A673 (cell line): ENCODE results near the gene PDCD7. TPM values are rescaled to one million over a fixed set of nuclear protein-coding genes. Genes with fewer than 3 reads are reported as not detected.
"Not testable (repeated sequence)": the region's sequence is repeated elsewhere in the genome, so short reads cannot be mapped to it uniquely, and the experiment has no call there.

Experiments
- BruUV-seq: library from RNA; stranded (reverse); fragments of 400-500 nt; replicated peaks from 2 replicates; lab custom pipeline; 2021; lab: Mats Ljungman, UMichigan
- CTCF ChIA-PET: fragments of 300-600 bp; sonication (Branson Sonifier 250); formaldehyde crosslinking; loops from one replicate; lab custom pipeline; 2022; ENCODE audit warnings: antibody characterized with exemption; lab: Charles Lee
- POLR2A ChIA-PET: fragments of 300-600 bp; sonication (Branson Sonifier 250); formaldehyde crosslinking; loops from one replicate; lab custom pipeline; 2022; ENCODE audit warnings: antibody characterized with exemption; ENCODE audit not compliant: low non-redundant PET; lab: Charles Lee
- DNase-seq: peaks from one replicate; pipeline ENCODE4 v3.0.0-alpha.2; 2015; ENCODE audit warnings: low spot score
- H3K27ac ChIP-seq: fragments of 200-600 bp; sonication (generic); 2 replicates; pipeline ENCODE4 v1.5.1; 2016; ENCODE audit warnings: mixed run types, low read depth, mild to moderate bottlenecking, mixed read lengths, antibody characterized with exemption, low read length; ENCODE audit not compliant: poor library complexity, severe bottlenecking
- H3K27me3 ChIP-seq: fragments of 200-600 bp; sonication (generic); replicated peaks from 2 replicates; pipeline ENCODE4 v1.6.1; 2017; ENCODE audit warnings: mixed run types, low read depth, mild to moderate bottlenecking, mixed read lengths, antibody characterized with exemption, low read length; ENCODE audit not compliant: insufficient read depth, poor library complexity
- H3K36me3 ChIP-seq: fragments of 200-600 bp; sonication (generic); 2 replicates; pipeline ENCODE4 v1.6.1; 2016; ENCODE audit warnings: mixed run types, mild to moderate bottlenecking, mixed read lengths, antibody characterized with exemption, low read length; ENCODE audit not compliant: insufficient read depth, poor library complexity, severe bottlenecking
- H3K4me1 ChIP-seq: fragments of 200-600 bp; sonication (generic); 2 replicates; pipeline ENCODE4 v1.6.1; 2017; ENCODE audit warnings: mixed run types, mild to moderate bottlenecking, mixed read lengths, antibody characterized with exemption, low read length; ENCODE audit not compliant: insufficient read depth, poor library complexity, severe bottlenecking
- H3K4me3 ChIP-seq: fragments of 200-600 bp; sonication (generic); 2 replicates; pipeline ENCODE4 v1.5.1; 2016; ENCODE audit warnings: low read depth, mixed run types, mild to moderate bottlenecking, mixed read lengths, low read length; ENCODE audit not compliant: poor library complexity, severe bottlenecking
- H3K9me3 ChIP-seq: fragments of 200-600 bp; sonication (generic); 2 replicates; pipeline ENCODE4 v1.6.1; 2016; ENCODE audit warnings: mixed run types, low read depth, mild to moderate bottlenecking, mixed read lengths, antibody characterized with exemption, low read length; ENCODE audit not compliant: poor library complexity, severe bottlenecking
- EZH2 ChIP-seq: fragments of 200-600 bp; sonication (generic); IDR thresholded peaks from 2 replicates; pipeline ENCODE4 v1.6.1; 2017; ENCODE audit warnings: borderline replicate concordance, low read depth, mild to moderate bottlenecking, mixed read lengths, antibody characterized with exemption, low read length; ENCODE audit not compliant: poor library complexity, severe bottlenecking
- intact Hi-C: fragments of 100-400 bp; cut with micrococcal nuclease; formaldehyde crosslinking; loops from one replicate; pipeline ENCODE4 v1.10.0; 2022; ENCODE audit not compliant: unreplicated experiment
- total RNA-seq: library from RNA; stranded (reverse); gene quantifications from 2 replicates; pipeline ENCODE4 v1.2.3, GENCODE V29; 2021
- TF ChIP-seq, protein P1 (sequence below): fragments of 300-800, 200-600 bp; sonication (generic); conservative IDR thresholded peaks from 2 replicates; pipeline ENCODE4 v1.5.1; 2017; ENCODE audit warnings: low read depth, mild to moderate bottlenecking, antibody characterized with exemption, low read length, moderate library complexity, mixed read lengths

PDCD7 gene
- total RNA-seq, 1 experiment from 2014 or later: 39.1 TPM

- DNase-seq, POLR2A ChIA-PET, H3K9me3 ChIP-seq, H3K27ac ChIP-seq, H3K27me3 ChIP-seq, intact Hi-C loops, H3K4me1 ChIP-seq, H3K4me3 ChIP-seq, BruUV-seq, H3K36me3 ChIP-seq, CTCF ChIA-PET: not testable (repeated sequence)
Observed at GRCh38 chr15:65074946-65075345, 58.7 kb downstream of the PDCD7 start.

DNA sequence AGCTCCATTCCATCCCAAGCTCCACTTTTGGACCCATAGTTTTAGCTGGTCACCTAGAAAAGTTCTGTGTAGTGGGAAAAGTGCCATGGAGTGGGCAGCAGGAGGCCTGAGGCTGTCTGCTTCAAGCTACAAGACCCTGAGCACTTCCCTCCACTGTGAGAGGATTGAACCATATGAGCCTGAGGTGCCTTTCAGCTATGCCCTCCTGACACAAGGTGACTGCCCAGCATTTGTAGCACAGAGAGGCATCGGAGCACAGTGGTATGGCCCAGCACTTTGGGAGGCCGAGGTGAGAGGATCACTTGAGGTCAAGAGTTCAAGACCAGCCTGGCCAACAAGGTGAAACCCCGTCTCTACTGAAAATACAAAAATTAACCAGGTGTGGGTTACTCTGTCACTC lies 61.0 kb downstream of the PDCD7 start:
- Histone ChIP-seq H3K4me3 (no peak overlapping the region), H3K9me3 (no peaks in the 10 kb centered on the region), H3K27ac (no peak overlapping the region), H3K4me1 (peaks cover 9% of the 10 kb centered on the region), H3K36me3 (no peaks in the 10 kb centered on the region), H3K27me3 (no peaks in the 10 kb centered on the region)
- DNase-seq: no peak
- no peak for TF ChIP-seq EZH2
- TF ChIP-seq, protein P1, sequence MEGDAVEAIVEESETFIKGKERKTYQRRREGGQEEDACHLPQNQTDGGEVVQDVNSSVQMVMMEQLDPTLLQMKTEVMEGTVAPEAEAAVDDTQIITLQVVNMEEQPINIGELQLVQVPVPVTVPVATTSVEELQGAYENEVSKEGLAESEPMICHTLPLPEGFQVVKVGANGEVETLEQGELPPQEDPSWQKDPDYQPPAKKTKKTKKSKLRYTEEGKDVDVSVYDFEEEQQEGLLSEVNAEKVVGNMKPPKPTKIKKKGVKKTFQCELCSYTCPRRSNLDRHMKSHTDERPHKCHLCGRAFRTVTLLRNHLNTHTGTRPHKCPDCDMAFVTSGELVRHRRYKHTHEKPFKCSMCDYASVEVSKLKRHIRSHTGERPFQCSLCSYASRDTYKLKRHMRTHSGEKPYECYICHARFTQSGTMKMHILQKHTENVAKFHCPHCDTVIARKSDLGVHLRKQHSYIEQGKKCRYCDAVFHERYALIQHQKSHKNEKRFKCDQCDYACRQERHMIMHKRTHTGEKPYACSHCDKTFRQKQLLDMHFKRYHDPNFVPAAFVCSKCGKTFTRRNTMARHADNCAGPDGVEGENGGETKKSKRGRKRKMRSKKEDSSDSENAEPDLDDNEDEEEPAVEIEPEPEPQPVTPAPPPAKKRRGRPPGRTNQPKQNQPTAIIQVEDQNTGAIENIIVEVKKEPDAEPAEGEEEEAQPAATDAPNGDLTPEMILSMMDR: no peak
- intact Hi-C loops: no loop called here
- BruUV-seq: no TSS peak
- POLR2A ChIA-PET: no interaction called here
- CTCF ChIA-PET: no interaction called here

- TF ChIP-seq, protein P1: no peak
- TF ChIP-seq EZH2: no peak
- Histone ChIP-seq H3K27ac (no peak overlapping the region), H3K27me3 (no peaks in the 10 kb centered on the region), H3K4me1 (peaks cover 14% of the 10 kb centered on the region), H3K4me3 (no peak overlapping the region), H3K36me3 (no peaks in the 10 kb centered on the region), H3K9me3 (no peaks in the 10 kb centered on the region)
- no peak for DNase-seq
- intact Hi-C loops: no loop called here
- CTCF ChIA-PET: no interaction called here
- POLR2A ChIA-PET: no interaction called here
- no TSS peak for BruUV-seq
Observed at GRCh38 chr15:65072027-65072426, 61.6 kb downstream of the PDCD7 start.

DNA sequence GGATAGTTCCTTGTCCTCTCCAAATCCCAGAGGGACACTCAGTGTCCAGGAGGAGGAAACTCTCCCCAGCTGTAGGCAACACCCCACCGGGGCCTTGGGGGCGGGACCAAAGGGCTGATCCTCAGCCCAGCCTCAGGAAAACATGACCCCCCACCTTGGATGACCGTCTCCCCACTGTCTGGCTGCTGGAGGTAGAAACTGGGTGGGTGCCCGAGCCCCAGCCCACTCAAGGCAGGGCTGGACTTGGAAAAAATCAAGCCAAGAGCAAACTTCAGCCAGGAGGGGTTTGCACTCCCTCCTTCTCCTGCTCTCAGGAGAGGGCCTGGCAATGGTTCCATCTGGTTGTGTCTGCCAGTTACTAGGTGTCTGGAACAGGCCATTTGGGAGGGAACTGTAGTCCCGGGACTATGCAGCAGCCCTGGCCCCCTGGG lies 62.2 kb downstream of the PDCD7 start:
- no peak overlapping the region for H3K4me3 ChIP-seq
- H3K9me3 ChIP-seq: no peaks in the 10 kb centered on the region
- H3K27ac ChIP-seq: no peak overlapping the region
- ChIA-PET POLR2A (no interaction called here), CTCF (no interaction called here)
- TF ChIP-seq, protein P1: no peak
- H3K4me1 ChIP-seq: peaks cover 14% of the 10 kb centered on the region
- intact Hi-C loops: no loop called here
- BruUV-seq: no TSS peak
- no peaks in the 10 kb centered on the region for H3K36me3 ChIP-seq
- H3K27me3 ChIP-seq: no peaks in the 10 kb centered on the region
- no peak for DNase-seq
